ENCODE data around the gene MLLT6.

- no peak for TF ChIP-seq ATF3 (CRISPR knock-in tag; conservative IDR thresholded peaks at IDR 0.05)
- TF ChIP-seq KAT7 (CRISPR knock-in tag; IDR thresholded peaks at IDR 0.05; ENCODE audit: borderline replicate concordance): no peak
- no peak for TF ChIP-seq TCF7 (CRISPR knock-in tag; IDR thresholded peaks at IDR 0.05; ENCODE audit: low read depth)
- no peak for TF ChIP-seq FOXJ3 (CRISPR knock-in tag; IDR thresholded peaks at IDR 0.05; ENCODE audit: borderline replicate concordance)
- TF ChIP-seq JUN (CRISPR knock-in tag; IDR thresholded peaks at IDR 0.05): no peak
- no peak for TF ChIP-seq NFE2L1 (CRISPR knock-in tag; IDR thresholded peaks at IDR 0.05)
- TF ChIP-seq NFYB (CRISPR knock-in tag; conservative IDR thresholded peaks at IDR 0.05; ENCODE audit: low read depth): no peak
- no peak for TF ChIP-seq CTCF (IDR thresholded peaks at IDR 0.05)
Measured at GRCh38 chr17:38750044-38750311, 44.9 kb downstream of the MLLT6 start.
